Lower leg skin (tissue), 3 donors: ENCODE results near the gene GNAI2.

Experiments
- CTCF ChIP-seq, 3 donors: fragments of 450-650 bp; IDR thresholded peaks; one replicate each; pipeline ENCODE4 v1.5.1; 2016; ENCODE audit warnings: antibody characterized with exemption in 3 of 3, mild to moderate bottlenecking in 3 of 3, moderate library complexity in 2 of 3
- POLR2A ChIP-seq, 2 donors: fragments of 450-650 bp; IDR thresholded peaks; one replicate each; pipeline ENCODE4 v1.6.1; 2016 to 2017; ENCODE audit warnings: antibody characterized with exemption in 2 of 2, mild to moderate bottlenecking in 1 of 2, moderate library complexity in 1 of 2

GRCh38 chr3:50202353-50203112, 33.5 kb upstream of the GNAI2 start:
- TF ChIP-seq CTCF (IDR thresholded peaks at IDR 0.05) = no peak
- no peak for TF ChIP-seq POLR2A (IDR thresholded peaks at IDR 0.05)
